Measurements from ENCODE around the gene BMP2K. TPM values are rescaled to one million over a fixed set of nuclear protein-coding genes. Genes with fewer than 3 reads are reported as not detected.
"Not testable (repeated sequence)": the region's sequence is repeated elsewhere in the genome, so short reads cannot be mapped to it uniquely, and the experiment has no call there.

Gene BMP2K
- total and polyA plus RNA-seq, 2 experiments from 2014 or later = 27.3 to 96.5 TPM

- Histone ChIP-seq H2AFZ (no peak overlapping the region), H3K27ac (no peak overlapping the region), H3K79me2 (peaks cover 4% of the 10 kb centered on the region), H3K9me3 (ENCODE audit: low read depth) (no peaks in the 10 kb centered on the region), H4K20me1 (ENCODE audit: insufficient read depth, poor library complexity, severe bottlenecking) (no peaks in the 10 kb centered on the region), H3K9me2 (replicated peaks; ENCODE audit: insufficient read depth) (no peaks in the 10 kb centered on the region), H3K4me3 (no peak overlapping the region), H3K4me2 (no peak overlapping the region), H3K36me3 (replicated peaks; ENCODE audit: insufficient read depth, low read depth) (no peaks in the 10 kb centered on the region), H3K27me3 (no peaks in the 10 kb centered on the region), H3K4me1 (ENCODE audit: insufficient read depth) (peaks cover 5% of the 10 kb centered on the region)
- no peak for DNase-seq (ENCODE audit: low spot score)
- no peak for TF ChIP-seq EZH2phosphoT487 (IDR thresholded peaks at IDR 0.05; ENCODE audit: low read depth, severe bottlenecking, unreplicated experiment)
- no peak for TF ChIP-seq CTCF (IDR thresholded peaks at IDR 0.05; ENCODE audit: poor library complexity)
- WGBS (ENCODE audit: low lambda C conversion rate, missing lambda C conversion rate) = 76% methylated on average over 2 of the region's 2 CpGs
These were observed 89.3 kb downstream of the BMP2K start for GRCh38 chr4:78865451-78865850.

- not testable (repeated sequence) for H3K9me3 ChIP-seq (ENCODE audit: low read depth); H3K36me3 ChIP-seq (replicated peaks; ENCODE audit: insufficient read depth, low read depth); H3K4me3 ChIP-seq; H3K27me3 ChIP-seq; H3K4me2 ChIP-seq; H2AFZ ChIP-seq; H3K79me2 ChIP-seq; H4K20me1 ChIP-seq (ENCODE audit: insufficient read depth, poor library complexity, severe bottlenecking); H3K4me1 ChIP-seq (ENCODE audit: insufficient read depth); H3K9me2 ChIP-seq (replicated peaks; ENCODE audit: insufficient read depth); DNase-seq (ENCODE audit: low spot score); H3K27ac ChIP-seq
- 98% methylated on average over 5 of the region's 5 CpGs for WGBS (ENCODE audit: low lambda C conversion rate, missing lambda C conversion rate)
These were observed 92.6 kb downstream of the BMP2K start for GRCh38 chr4:78868712-78869111.

GRCh38 chr4:78870056-78870455 lies 93.9 kb downstream of the BMP2K start:
- no peak for TF ChIP-seq EZH2phosphoT487 (IDR thresholded peaks at IDR 0.05; ENCODE audit: low read depth, severe bottlenecking, unreplicated experiment)
- no peak for TF ChIP-seq EZH2 (IDR thresholded peaks at IDR 0.05; ENCODE audit: borderline replicate concordance)
- TF ChIP-seq CTCF (IDR thresholded peaks at IDR 0.05; ENCODE audit: poor library complexity) = no peak
- H3K4me2 ChIP-seq = no peak overlapping the region
- no peaks in the 10 kb centered on the region for H3K27me3 ChIP-seq
- no peak overlapping the region for H3K4me3 ChIP-seq
- no peaks in the 10 kb centered on the region for H3K4me1 ChIP-seq (ENCODE audit: insufficient read depth)
- H3K9me3 ChIP-seq (ENCODE audit: low read depth) = no peaks in the 10 kb centered on the region
- no peak for DNase-seq (ENCODE audit: low spot score)
- no peak overlapping the region for H3K27ac ChIP-seq
- no peaks in the 10 kb centered on the region for H3K36me3 ChIP-seq (replicated peaks; ENCODE audit: insufficient read depth, low read depth)
- H3K79me2 ChIP-seq = peaks cover under 1% of the 10 kb centered on the region
- no peaks in the 10 kb centered on the region for H3K9me2 ChIP-seq (replicated peaks; ENCODE audit: insufficient read depth)
- H4K20me1 ChIP-seq (ENCODE audit: insufficient read depth, poor library complexity, severe bottlenecking) = no peaks in the 10 kb centered on the region
- H2AFZ ChIP-seq = no peak overlapping the region

- DNase-seq (ENCODE audit: low spot score) = no peak
- H4K20me1 ChIP-seq (ENCODE audit: insufficient read depth, poor library complexity, severe bottlenecking) = no peaks in the 10 kb centered on the region
- H3K79me2 ChIP-seq = no peaks in the 10 kb centered on the region
- no peaks in the 10 kb centered on the region for H3K27me3 ChIP-seq
- no peak overlapping the region for H3K27ac ChIP-seq
- H3K36me3 ChIP-seq (replicated peaks; ENCODE audit: insufficient read depth, low read depth) = no peaks in the 10 kb centered on the region
- H3K9me2 ChIP-seq (replicated peaks; ENCODE audit: insufficient read depth) = no peaks in the 10 kb centered on the region
- H2AFZ ChIP-seq = no peak overlapping the region
- 91% methylated on average over 5 of the region's 5 CpGs for WGBS (ENCODE audit: low lambda C conversion rate, missing lambda C conversion rate)
- no peaks in the 10 kb centered on the region for H3K9me3 ChIP-seq (ENCODE audit: low read depth)
- TF ChIP-seq EZH2 (IDR thresholded peaks at IDR 0.05; ENCODE audit: borderline replicate concordance) = no peak
- TF ChIP-seq EZH2phosphoT487 (IDR thresholded peaks at IDR 0.05; ENCODE audit: low read depth, severe bottlenecking, unreplicated experiment) = no peak
- TF ChIP-seq CTCF (IDR thresholded peaks at IDR 0.05; ENCODE audit: poor library complexity) = no peak
- H3K4me3 ChIP-seq = no peak overlapping the region
- H3K4me1 ChIP-seq (ENCODE audit: insufficient read depth) = no peaks in the 10 kb centered on the region
- H3K4me2 ChIP-seq = no peak overlapping the region
These were observed 100.6 kb downstream of the BMP2K start for GRCh38 chr4:78876568-78877320.
